Upper lobe of left lung (tissue), 4 donors: ENCODE results near the gene PTPRR.

Source experiments
- POLR2A ChIP-seq, 4 donors: fragments of 450-650 bp; IDR thresholded peaks; one replicate each; pipeline ENCODE4 v1.5.1; 2016 to 2017; ENCODE audit warnings: antibody characterized with exemption in 4 of 4, mild to moderate bottlenecking in 2 of 4
- TF ChIP-seq, protein P1 (sequence below), 6 experiments: fragments of 450-650 bp in 4 of 6; fragments of 200-600 bp in 2 of 6; sonication (generic) in 2 of 6; IDR thresholded peaks; one replicate each; pipeline ENCODE4 v1.5.1; 2016 to 2019; ENCODE audit warnings: antibody characterized with exemption in 6 of 6

DNA sequence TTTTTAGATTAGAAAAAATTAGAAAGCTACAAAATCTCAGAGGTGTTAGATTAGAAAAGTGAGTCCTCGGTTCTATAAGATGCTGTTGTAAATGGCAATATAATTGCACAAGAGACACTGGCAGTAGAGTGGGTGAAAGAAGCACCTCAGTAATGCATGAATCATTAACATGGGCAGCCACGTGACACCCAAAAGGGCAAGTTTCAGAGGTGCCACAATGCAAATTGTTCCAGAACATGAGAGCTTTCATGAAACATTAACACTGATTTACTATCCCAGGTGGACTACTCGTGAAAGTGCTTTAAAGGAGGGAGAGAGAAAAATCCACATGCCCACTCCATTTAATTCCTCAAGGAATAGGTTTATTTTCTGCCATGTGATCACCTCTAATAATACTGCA lies 108.4 kb downstream of the PTPRR start:
- TF ChIP-seq, protein P1, sequence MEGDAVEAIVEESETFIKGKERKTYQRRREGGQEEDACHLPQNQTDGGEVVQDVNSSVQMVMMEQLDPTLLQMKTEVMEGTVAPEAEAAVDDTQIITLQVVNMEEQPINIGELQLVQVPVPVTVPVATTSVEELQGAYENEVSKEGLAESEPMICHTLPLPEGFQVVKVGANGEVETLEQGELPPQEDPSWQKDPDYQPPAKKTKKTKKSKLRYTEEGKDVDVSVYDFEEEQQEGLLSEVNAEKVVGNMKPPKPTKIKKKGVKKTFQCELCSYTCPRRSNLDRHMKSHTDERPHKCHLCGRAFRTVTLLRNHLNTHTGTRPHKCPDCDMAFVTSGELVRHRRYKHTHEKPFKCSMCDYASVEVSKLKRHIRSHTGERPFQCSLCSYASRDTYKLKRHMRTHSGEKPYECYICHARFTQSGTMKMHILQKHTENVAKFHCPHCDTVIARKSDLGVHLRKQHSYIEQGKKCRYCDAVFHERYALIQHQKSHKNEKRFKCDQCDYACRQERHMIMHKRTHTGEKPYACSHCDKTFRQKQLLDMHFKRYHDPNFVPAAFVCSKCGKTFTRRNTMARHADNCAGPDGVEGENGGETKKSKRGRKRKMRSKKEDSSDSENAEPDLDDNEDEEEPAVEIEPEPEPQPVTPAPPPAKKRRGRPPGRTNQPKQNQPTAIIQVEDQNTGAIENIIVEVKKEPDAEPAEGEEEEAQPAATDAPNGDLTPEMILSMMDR (IDR thresholded peaks at IDR 0.05) = no peak
- TF ChIP-seq POLR2A (IDR thresholded peaks at IDR 0.05) = no peak
